Head of caudate nucleus (tissue), 42 donors: Measurements from ENCODE around the gene ITSN2.
A peak's percentile ranks its signal among the peaks of the same experiment; 100 is the strongest.

Experiments used
- DNase-seq, 42 donors: peaks; one replicate each; pipeline versions ENCODE4 v3.0.0 to v3.0.0-alpha.2; 2020 to 2021; ENCODE audit warnings: mixed read lengths in 7 of 42
- intact Hi-C: fragments of 100-400 bp; cut with DNase I; formaldehyde crosslinking; loops from one replicate; pipeline ENCODE4 v1.15.0; 2022

Gene ITSN2

DNA sequence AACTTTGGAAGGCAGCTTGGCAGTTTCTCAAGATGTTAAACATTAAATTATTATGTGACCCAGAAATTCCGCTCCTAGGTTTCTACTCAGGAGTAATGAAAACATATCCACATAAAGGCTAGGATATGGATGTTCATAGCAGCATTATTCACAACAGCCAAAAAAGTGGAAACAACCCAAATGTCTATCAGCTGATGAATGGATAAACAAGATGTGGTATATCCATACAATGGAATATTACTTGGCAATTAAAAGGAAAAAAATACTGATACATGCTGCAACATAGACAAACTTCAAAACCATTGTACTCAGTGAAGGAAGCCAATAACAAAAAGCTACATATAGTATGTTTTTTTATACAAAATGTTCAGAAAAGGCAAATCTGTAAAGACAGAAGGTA is 197.8 kb downstream of the ITSN2 start:
- no peak for DNase-seq
- intact Hi-C loops, result no loop called here

DNA sequence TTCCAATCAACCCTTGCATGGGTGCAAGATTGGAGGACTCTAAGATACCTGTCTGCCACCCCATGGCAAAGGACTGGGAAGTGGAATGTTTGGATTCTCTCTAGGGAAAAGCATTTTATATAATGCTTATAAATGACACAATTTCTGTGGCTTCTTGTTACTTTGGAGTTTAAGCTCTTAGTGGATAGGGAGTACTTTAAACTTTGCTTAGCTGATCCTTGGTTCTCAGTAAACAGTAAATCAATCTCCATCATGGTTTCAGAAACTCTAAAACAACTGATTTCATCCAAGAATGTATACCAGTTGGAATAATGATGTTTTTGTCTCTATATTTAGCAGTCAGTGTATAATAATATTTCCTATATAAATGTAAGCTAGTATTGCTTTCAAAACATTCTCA is 199.6 kb downstream of the ITSN2 start:
- intact Hi-C loops, result no loop called here
- no peak for DNase-seq

GRCh38 chr2:24159708-24160107 is 200.6 kb downstream of the ITSN2 start:
- intact Hi-C loops, result no loop called here
- no peak for DNase-seq

DNA sequence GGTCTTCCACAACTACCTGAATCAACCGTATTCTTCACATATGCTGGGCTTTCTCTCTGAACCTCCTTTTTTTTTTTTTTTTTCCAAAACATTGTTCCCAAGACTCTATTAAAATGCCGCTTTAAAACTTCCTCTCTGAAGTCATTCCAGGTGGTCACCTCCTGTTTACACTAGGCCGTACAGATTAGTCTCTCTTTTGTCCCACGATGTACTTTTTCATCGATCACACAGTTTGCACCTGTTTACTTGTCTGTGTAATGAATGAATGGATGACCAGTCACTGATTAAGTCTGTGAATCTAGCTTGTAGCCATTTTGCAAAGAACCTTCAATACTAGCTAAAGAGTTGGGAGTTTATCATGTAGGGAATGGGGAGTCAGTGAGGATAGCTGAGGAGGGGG is 202.2 kb downstream of the ITSN2 start:
- no peak for DNase-seq
- intact Hi-C loops, result no loop called here

DNA sequence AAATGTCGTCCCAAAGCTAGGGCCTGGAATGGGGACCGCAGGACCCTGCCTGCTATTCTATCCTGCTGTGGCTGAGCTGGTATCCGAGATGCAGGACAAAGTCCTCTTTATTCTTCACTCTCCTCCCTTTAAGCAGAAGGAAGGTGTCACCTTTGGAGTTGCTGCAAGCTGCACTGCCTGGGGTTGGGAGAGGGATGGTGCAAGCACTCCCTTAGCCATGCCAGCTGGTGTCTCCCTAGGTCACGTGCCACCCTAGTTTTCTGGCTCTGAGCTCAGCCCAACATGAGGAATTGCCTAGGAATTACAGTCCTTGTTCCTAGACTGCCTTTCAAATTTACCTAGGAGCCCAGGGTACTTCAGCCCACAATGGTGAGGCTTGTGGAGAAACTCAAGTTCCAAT is 206.9 kb downstream of the ITSN2 start:
- intact Hi-C loops, result no loop called here
- peak in 7 of 42 donors; percentile 12 to 45 (median 23) for DNase-seq
